HCT116 (cell line): ENCODE measurements around the gene ITGA2B. TPM values are rescaled to one million over a fixed set of nuclear protein-coding genes. Genes with fewer than 3 reads are reported as not detected.
A peak's percentile ranks its signal among the peaks of the same experiment; 100 is the strongest.

Experiments
- ATAC-seq: fragments of 200-7000 bp; cut with Tn5 transposase; 2 replicates; pipeline ENCODE4 v1.9.1; 2020; ENCODE audit warnings: mild to moderate bottlenecking, moderate library complexity
- BruUV-seq: library from RNA; stranded (reverse); fragments of 400-500 nt; replicated peaks from 2 replicates; lab custom pipeline; 2021; lab: Mats Ljungman, UMichigan
- CTCF ChIA-PET: fragments of 300-600 bp; sonication (Branson Sonifier 250); formaldehyde crosslinking; loops from one replicate; lab custom pipeline; 2021; ENCODE audit warnings: antibody characterized with exemption; lab: Charles Lee
- POLR2A ChIA-PET: fragments of 300-600, 350-600 bp; sonication (Branson Sonifier 250); formaldehyde crosslinking; loops from one replicate; lab custom pipeline; 2021; ENCODE audit warnings: antibody characterized with exemption; lab: Charles Lee
- RAD21 ChIA-PET, 2 experiments: fragments of 300-600 bp; sonication (Branson Sonifier 250); formaldehyde crosslinking; loops; one replicate each; lab custom pipeline; 2023; ENCODE audit warnings: low total read pairs in 2 of 2; ENCODE audit not compliant: uncharacterized antibody in 2 of 2, unreplicated experiment in 2 of 2, low non-redundant PET in 1 of 2; lab: Charles Lee
- DNase-seq: peaks from one replicate; pipeline ENCODE4 v3.0.0-alpha.2; 2010; ENCODE audit warnings: low read depth, low spot score
- H2AFZ ChIP-seq: fragments of 200-600 bp; shearing (Covaris generic), sonication (generic); 2 replicates; pipeline ENCODE4 v1.6.1; 2017; ENCODE audit warnings: low read depth, mixed run types, mixed read lengths, antibody characterized with exemption, low read length; ENCODE audit not compliant: poor library complexity, severe bottlenecking
- H3K27ac ChIP-seq: 2 replicates; pipeline ENCODE4 v1.5.1; 2012; ENCODE audit warnings: low read depth, low read length
- H3K27me3 ChIP-seq: fragments of 200-600 bp; sonication (generic); 2 replicates; pipeline ENCODE4 v1.6.1; 2016; ENCODE audit warnings: mixed run types, low read length, mixed read lengths; ENCODE audit not compliant: insufficient read depth
- H3K36me3 ChIP-seq, 2 experiments: fragments of 200-500 bp in 1 of 2; fragments of 200-600 bp in 1 of 2; sonication (Bioruptor generic) in 1 of 2; sonication (generic) in 1 of 2; 2 replicates each; pipeline versions ENCODE4 v1.5.1 to v1.6.1; 2014 to 2016; ENCODE audit warnings: low read length in 2 of 2, inconsistent platforms in 1 of 2, mixed read lengths in 1 of 2, mixed run types in 1 of 2; ENCODE audit not compliant: insufficient read depth in 2 of 2, control insufficient read depth in 1 of 2
- H3K4me1 ChIP-seq, 2 experiments: fragments of 200-600 bp in 1 of 2; sonication (generic) in 1 of 2; 2 replicates each; pipeline versions ENCODE4 v1.5.1 to v1.6.1; 2012 to 2017; ENCODE audit warnings: low read length in 2 of 2, inconsistent platforms in 1 of 2, mild to moderate bottlenecking in 1 of 2, mixed read lengths in 1 of 2, mixed run types in 1 of 2, moderate library complexity in 1 of 2; ENCODE audit not compliant: insufficient read depth in 2 of 2, control insufficient read depth in 1 of 2
- H3K4me2 ChIP-seq: fragments of 200-600 bp; sonication (generic); 2 replicates; pipeline ENCODE4 v1.6.1; 2017; ENCODE audit warnings: mixed run types, low read length, mixed read lengths
- H3K4me3 ChIP-seq, 2 experiments: fragments of 200-600 bp in 1 of 2; sonication (generic) in 1 of 2; replicated peaks in 1 of 2; 2 replicates each; pipeline ENCODE4 v1.5.1; 2011 to 2016; ENCODE audit warnings: low read length in 2 of 2, control low read depth in 1 of 2, low read depth in 1 of 2, mild to moderate bottlenecking in 1 of 2, mixed read lengths in 1 of 2, mixed run types in 1 of 2
- H3K79me2 ChIP-seq: fragments of 200-600 bp; sonication (generic); 2 replicates; pipeline ENCODE4 v1.6.1; 2017; ENCODE audit warnings: mild to moderate bottlenecking, mixed run types, low read length, moderate library complexity, mixed read lengths; ENCODE audit not compliant: insufficient read depth
- H3K9ac ChIP-seq: fragments of 200-600 bp; sonication (generic); 2 replicates; pipeline ENCODE4 v1.6.1; 2016; ENCODE audit warnings: low read length, mixed read lengths
- H3K9me2 ChIP-seq: fragments of 200-600 bp; sonication (generic), shearing (Covaris generic); 2 replicates; pipeline ENCODE4 v1.6.1; 2017; ENCODE audit warnings: mixed run types, mild to moderate bottlenecking, moderate library complexity; ENCODE audit not compliant: insufficient read depth
- H3K9me3 ChIP-seq, 2 experiments: fragments of 200-500 bp in 1 of 2; fragments of 200-600 bp in 1 of 2; sonication (Bioruptor generic) in 1 of 2; sonication (generic) in 1 of 2; 2 replicates each; pipeline ENCODE4 v1.6.1; 2014 to 2017; ENCODE audit warnings: low read length in 2 of 2, mixed read lengths in 2 of 2, inconsistent platforms in 1 of 2, low read depth in 1 of 2, mild to moderate bottlenecking in 1 of 2, mixed run types in 1 of 2, moderate library complexity in 1 of 2; ENCODE audit not compliant: control insufficient read depth in 1 of 2, insufficient read depth in 1 of 2
- H4K20me1 ChIP-seq: fragments of 200-600 bp; sonication (generic), shearing (Covaris generic); 2 replicates; pipeline ENCODE4 v1.6.1; 2017; ENCODE audit warnings: mixed run types, mild to moderate bottlenecking, moderate library complexity; ENCODE audit not compliant: insufficient read depth
- ELF1 ChIP-seq: IDR thresholded peaks from 2 replicates; pipeline ENCODE4 v1.6.1; 2012; ENCODE audit warnings: low read depth, borderline replicate concordance
- EZH2phosphoT487 ChIP-seq: fragments of 200-600 bp; IDR thresholded peaks from 2 replicates; pipeline ENCODE4 v1.6.1; 2018; ENCODE audit warnings: antibody characterized with exemption, borderline replicate concordance
- POLR2AphosphoS5 ChIP-seq: IDR thresholded peaks from 2 replicates; pipeline ENCODE4 v1.6.1; 2011; ENCODE audit warnings: mild to moderate bottlenecking, low read depth, low read length, moderate library complexity
- SIN3A ChIP-seq: IDR thresholded peaks from 2 replicates; pipeline ENCODE4 v1.6.1; 2012; ENCODE audit warnings: low read depth
- ZFX ChIP-seq: fragments of 450-650 bp; IDR thresholded peaks from 2 replicates; pipeline ENCODE4 v1.6.1; 2017
- intact Hi-C: fragments of 100-400 bp; cut with micrococcal nuclease; formaldehyde crosslinking; loops from 2 replicates; pipeline ENCODE4 v1.10.0; 2022
- total RNA-seq: library from RNA; stranded (reverse); gene quantifications from one replicate; pipeline ENCODE4 v1.2.1, GENCODE V29; 2021; ENCODE audit not compliant: unreplicated experiment
- TF ChIP-seq, protein P1 (sequence below): IDR thresholded peaks from 2 replicates; pipeline ENCODE4 v1.6.1; 2011; ENCODE audit warnings: mild to moderate bottlenecking, low read length, moderate library complexity; ENCODE audit not compliant: insufficient replicate concordance; ENCODE audit errors: extremely low read depth
- TF ChIP-seq, protein P2 (sequence below), 3 experiments: fragments of 200-600 bp in 1 of 3; sonication (generic) in 1 of 3; IDR thresholded peaks in 2 of 3; conservative IDR thresholded peaks in 1 of 3; 2 replicates each; pipeline ENCODE4 v1.5.1; 2012 to 2017; ENCODE audit warnings: low read depth in 2 of 3, low read length in 2 of 3, antibody characterized with exemption in 1 of 3, borderline replicate concordance in 1 of 3, control low read depth in 1 of 3, mild to moderate bottlenecking in 1 of 3, mixed read lengths in 1 of 3, mixed run types in 1 of 3, moderate library complexity in 1 of 3; ENCODE audit not compliant: insufficient read depth in 1 of 3

ITGA2B gene
- total RNA-seq, 1 experiment from 2014 or later: 7.6 TPM

DNA sequence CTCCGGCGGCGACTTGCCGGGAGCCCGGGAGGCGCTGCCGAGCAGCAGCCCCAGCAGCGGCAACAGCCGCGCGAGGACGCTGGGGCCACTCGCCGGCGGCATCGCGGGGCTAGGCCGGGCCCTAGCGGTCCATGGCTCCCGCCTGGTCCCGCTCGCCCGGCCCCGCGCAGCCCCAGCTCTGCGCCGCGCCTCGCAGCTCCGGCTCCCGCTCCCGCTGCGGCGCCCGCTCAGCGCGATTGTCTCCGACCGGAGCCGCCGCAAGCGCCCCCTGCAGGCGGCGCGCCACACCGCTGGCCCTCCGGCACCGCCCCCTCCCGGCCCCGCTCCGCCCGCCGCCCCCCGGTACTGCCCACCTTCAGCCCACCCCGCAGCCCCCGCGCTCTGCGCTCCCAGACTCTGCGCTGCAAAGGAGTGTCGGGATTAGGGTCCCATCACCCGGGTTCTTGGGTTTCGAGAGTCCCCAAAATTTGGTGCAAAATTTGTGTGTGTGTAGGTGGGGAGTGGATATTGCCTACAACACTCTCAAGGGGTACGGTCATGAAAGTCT, 25.8 kb downstream of the ITGA2B start, which contains the start of gene FAM171A2:
Gene FAM171A2, minus strand, starts transcription at position 241 of the 547 bp plus-strand sequence. Its CDS starts 139 bp downstream, at position 102.
- Histone ChIP-seq H3K36me3 (no peaks in the 10 kb centered on the region), H3K4me3 (peak within 1 kb of the TSS; percentile 60 to 75), H3K9ac (peak within 1 kb of the TSS; percentile 74), H3K9me3 (no peaks in the 10 kb centered on the region), H3K9me2 (no peaks in the 10 kb centered on the region), H4K20me1 (no peaks in the 10 kb centered on the region), H3K4me2 (peak within 1 kb of the TSS; percentile 93), H3K4me1 (peaks cover 7 to 27% of the 10 kb centered on the region in 2 experiments; a peak in 3 of 4 replicates), H3K27me3 (no peaks in the 10 kb centered on the region), H3K79me2 (no peaks in the 10 kb centered on the region), H3K27ac (peak within 1 kb of the TSS; percentile 72; the same call in 1 of the 2 replicates), H2AFZ (peak within 1 kb of the TSS; percentile 14)
- intact Hi-C loops: loop anchor here (10.0 kb wide), 1 partner anchor 459 kb away; the partner anchor contains the start of gene MPP2
- BruUV-seq: no TSS peak
- DNase-seq: no peak
- ChIA-PET POLR2A (interaction anchor here (0.6 to 1.0 kb wide), 2 partner anchors 22 to 164 kb away, joined by 3 read pairs; partner anchors contain the start of gene ATXN7L3), RAD21 (no interaction called here), CTCF (interaction anchor here (0.7 to 2.1 kb wide), 14 partner anchors 8 to 426 kb away, joined by 3 to 12 read pairs (median 5); partner anchors contain the start of genes GRN and HROB)
- peak; percentile 87 for ATAC-seq
- TF ChIP-seq SIN3A (no peak), ZFX (peak; percentile 37; the same call in 1 of the 2 replicates), ELF1 (no peak), EZH2phosphoT487 (no peak), POLR2AphosphoS5 (peak; percentile 79)
- TF ChIP-seq, protein P1, sequence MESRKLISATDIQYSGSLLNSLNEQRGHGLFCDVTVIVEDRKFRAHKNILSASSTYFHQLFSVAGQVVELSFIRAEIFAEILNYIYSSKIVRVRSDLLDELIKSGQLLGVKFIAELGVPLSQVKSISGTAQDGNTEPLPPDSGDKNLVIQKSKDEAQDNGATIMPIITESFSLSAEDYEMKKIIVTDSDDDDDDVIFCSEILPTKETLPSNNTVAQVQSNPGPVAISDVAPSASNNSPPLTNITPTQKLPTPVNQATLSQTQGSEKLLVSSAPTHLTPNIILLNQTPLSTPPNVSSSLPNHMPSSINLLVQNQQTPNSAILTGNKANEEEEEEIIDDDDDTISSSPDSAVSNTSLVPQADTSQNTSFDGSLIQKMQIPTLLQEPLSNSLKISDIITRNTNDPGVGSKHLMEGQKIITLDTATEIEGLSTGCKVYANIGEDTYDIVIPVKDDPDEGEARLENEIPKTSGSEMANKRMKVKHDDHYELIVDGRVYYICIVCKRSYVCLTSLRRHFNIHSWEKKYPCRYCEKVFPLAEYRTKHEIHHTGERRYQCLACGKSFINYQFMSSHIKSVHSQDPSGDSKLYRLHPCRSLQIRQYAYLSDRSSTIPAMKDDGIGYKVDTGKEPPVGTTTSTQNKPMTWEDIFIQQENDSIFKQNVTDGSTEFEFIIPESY: no peak
- TF ChIP-seq, protein P2, sequence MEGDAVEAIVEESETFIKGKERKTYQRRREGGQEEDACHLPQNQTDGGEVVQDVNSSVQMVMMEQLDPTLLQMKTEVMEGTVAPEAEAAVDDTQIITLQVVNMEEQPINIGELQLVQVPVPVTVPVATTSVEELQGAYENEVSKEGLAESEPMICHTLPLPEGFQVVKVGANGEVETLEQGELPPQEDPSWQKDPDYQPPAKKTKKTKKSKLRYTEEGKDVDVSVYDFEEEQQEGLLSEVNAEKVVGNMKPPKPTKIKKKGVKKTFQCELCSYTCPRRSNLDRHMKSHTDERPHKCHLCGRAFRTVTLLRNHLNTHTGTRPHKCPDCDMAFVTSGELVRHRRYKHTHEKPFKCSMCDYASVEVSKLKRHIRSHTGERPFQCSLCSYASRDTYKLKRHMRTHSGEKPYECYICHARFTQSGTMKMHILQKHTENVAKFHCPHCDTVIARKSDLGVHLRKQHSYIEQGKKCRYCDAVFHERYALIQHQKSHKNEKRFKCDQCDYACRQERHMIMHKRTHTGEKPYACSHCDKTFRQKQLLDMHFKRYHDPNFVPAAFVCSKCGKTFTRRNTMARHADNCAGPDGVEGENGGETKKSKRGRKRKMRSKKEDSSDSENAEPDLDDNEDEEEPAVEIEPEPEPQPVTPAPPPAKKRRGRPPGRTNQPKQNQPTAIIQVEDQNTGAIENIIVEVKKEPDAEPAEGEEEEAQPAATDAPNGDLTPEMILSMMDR (IDR thresholded peaks at IDR 0.05 in 2 of 3, conservative IDR thresholded peaks at IDR 0.05 in 1 of 3; ENCODE audit: borderline replicate concordance in 1 of 3, insufficient read depth in 1 of 3, low read depth in 2 of 3, low read length in 2 of 3): peak; percentile 26 to 56 (median 42); a peak in 5 of 6 replicates
